GM23338 (cell line): ENCODE data around the gene POLR2H. TPM values are rescaled to one million over a fixed set of nuclear protein-coding genes. Genes with fewer than 3 reads are reported as not detected.
A peak's percentile ranks its signal among the peaks of the same experiment; 100 is the strongest.

ENCODE experiments used
- ATAC-seq: fragments of 200-7000 bp; cut with Tn5 transposase; 3 replicates; pipeline ENCODE4 v1.9.1; 2020
- DNase-seq: peaks from one replicate; pipeline ENCODE4 v3.0.0-alpha.2; 2015; ENCODE audit warnings: low spot score
- H2AFZ ChIP-seq: fragments of 200-600 bp; sonication (generic); 2 replicates; pipeline ENCODE4 v1.8.0; 2016; ENCODE audit warnings: antibody characterized with exemption, mild to moderate bottlenecking, moderate library complexity
- H3F3A ChIP-seq: fragments of 200-600 bp; sonication (generic); replicated peaks from 2 replicates; pipeline ENCODE4 v1.8.0; 2017; ENCODE audit warnings: antibody characterized with exemption, mixed run types, low read depth
- H3K27ac ChIP-seq: fragments of 200-600 bp; sonication (generic); 2 replicates; pipeline ENCODE4 v1.6.1; 2016; ENCODE audit warnings: low read depth
- H3K27me3 ChIP-seq: fragments of 200-600 bp; sonication (generic); 2 replicates; pipeline ENCODE4 v1.8.0; 2016; ENCODE audit warnings: mild to moderate bottlenecking, mixed run types, moderate library complexity; ENCODE audit not compliant: insufficient read depth
- H3K36me3 ChIP-seq: fragments of 200-600 bp; sonication (generic); 2 replicates; pipeline ENCODE4 v1.8.0; 2016; ENCODE audit warnings: mild to moderate bottlenecking; ENCODE audit not compliant: insufficient read depth
- H3K4me1 ChIP-seq: fragments of 200-600 bp; sonication (generic); 2 replicates; pipeline ENCODE4 v1.8.0; 2016; ENCODE audit warnings: mild to moderate bottlenecking, moderate library complexity; ENCODE audit not compliant: insufficient read depth
- H3K4me2 ChIP-seq: fragments of 200-600 bp; sonication (generic); 2 replicates; pipeline ENCODE4 v1.7.1; 2017; ENCODE audit warnings: mixed run types
- H3K4me3 ChIP-seq: fragments of 200-600 bp; sonication (generic); 2 replicates; pipeline ENCODE4 v1.6.1; 2016; ENCODE audit warnings: mixed run types
- H3K79me2 ChIP-seq: fragments of 200-600 bp; sonication (generic); replicated peaks from 2 replicates; pipeline ENCODE4 v1.8.0; 2017; ENCODE audit warnings: mild to moderate bottlenecking; ENCODE audit not compliant: insufficient read depth
- H3K9me2 ChIP-seq: fragments of 200-600 bp; sonication (generic); 2 replicates; pipeline ENCODE4 v1.8.0; 2017; ENCODE audit not compliant: insufficient read depth
- H4K20me1 ChIP-seq: fragments of 200-600 bp; sonication (generic); replicated peaks from 2 replicates; pipeline ENCODE4 v1.8.0; 2017; ENCODE audit warnings: mild to moderate bottlenecking; ENCODE audit not compliant: insufficient read depth
- H3K27ac Mint-ChIP-seq: 2 replicates; pipeline ENCODE4 v1.8.0; 2020; ENCODE audit warnings: inconsistent platforms, mild to moderate bottlenecking, moderate library complexity, mixed read lengths
- H3K27me3 Mint-ChIP-seq: 3 replicates; pipeline ENCODE4 v1.8.0; 2022; ENCODE audit warnings: low read depth, mild to moderate bottlenecking, moderate library complexity, mixed read lengths, inconsistent platforms; ENCODE audit not compliant: insufficient read depth, poor library complexity
- H3K36me3 Mint-ChIP-seq: 3 replicates; pipeline ENCODE4 v1.8.0; 2021; ENCODE audit warnings: low read depth, mild to moderate bottlenecking, inconsistent platforms, moderate library complexity, mixed read lengths
- H3K4me1 Mint-ChIP-seq: 3 replicates; pipeline ENCODE4 v1.8.0; 2020; ENCODE audit warnings: mild to moderate bottlenecking, inconsistent platforms, mixed read lengths
- H3K4me3 Mint-ChIP-seq: 3 replicates; pipeline ENCODE4 v1.8.0; 2021; ENCODE audit warnings: moderate library complexity, mild to moderate bottlenecking, inconsistent platforms, mixed read lengths
- H3K9me3 Mint-ChIP-seq: 3 replicates; pipeline ENCODE4 v1.8.0; 2020; ENCODE audit warnings: moderate library complexity, mild to moderate bottlenecking, inconsistent platforms, mixed read lengths
- NANOG ChIP-seq: IDR thresholded peaks from 2 replicates; pipeline ENCODE4 v1.6.1; 2016; ENCODE audit warnings: antibody characterized with exemption, borderline replicate concordance
- ZNF462 ChIP-seq: fragments of 250-450 bp; sonication (Bioruptor Pico); IDR thresholded peaks from 2 replicates; pipeline ENCODE4 v1.5.0; 2020; ENCODE audit warnings: mild to moderate bottlenecking, moderate library complexity
- polyA plus RNA-seq: library from polyadenylated mRNA; unstranded; fragments of >200 nt; fragmentation: Nextera tagmentation; extraction: Ambion mirVana; gene quantifications from 2 replicates; pipeline ENCODE4 v1.2.1, GENCODE V29; 2016
- total RNA-seq: library from RNA; depleted of rRNA; stranded (reverse); fragments of >200 nt; shearing (Covaris generic); gene quantifications from 2 replicates; pipeline ENCODE4 v1.2.3, GENCODE V29; 2014

POLR2H gene
- total and polyA plus RNA-seq, 2 experiments from 2014 or later = 190 to 199 TPM

GRCh38 chr3:184346480-184347190 lies 14.9 kb upstream of the POLR2H start (continued):
- TF ChIP-seq ZNF462 (CRISPR knock-in tag) (no peak), NANOG (no peak)

- Mint-ChIP-seq H3K4me3 (no peak overlapping the region), H3K36me3 (peaks cover 25% of the 10 kb centered on the region), H3K27me3 (peaks cover 8% of the 10 kb centered on the region), H3K27ac (peak overlapping the region; percentile 72; the same call in 1 of the 2 replicates), H3K9me3 (no peaks in the 10 kb centered on the region), H3K4me1 (peaks cover 22% of the 10 kb centered on the region)
- Histone ChIP-seq H3K4me3 (no peak overlapping the region), H3K27ac (peak overlapping the region; percentile 59; the same call in 1 of the 2 replicates), H2AFZ (no peak overlapping the region), H3F3A (no peaks in the 10 kb centered on the region), H3K4me1 (peaks cover 10% of the 10 kb centered on the region; the same call in 1 of the 2 replicates), H3K36me3 (no peaks in the 10 kb centered on the region), H3K27me3 (no peaks in the 10 kb centered on the region), H3K4me2 (no peak overlapping the region), H3K79me2 (no peaks in the 10 kb centered on the region), H3K9me2 (no peaks in the 10 kb centered on the region), H4K20me1 (peaks cover 7% of the 10 kb centered on the region; the same call in 1 of the 2 replicates)
- DNase-seq = no peak
- TF ChIP-seq ZNF462 (CRISPR knock-in tag) = no peak
- no peak for ATAC-seq
Measured at GRCh38 chr3:184347321-184348056, 14.0 kb upstream of the POLR2H start.
